Measurements from ENCODE around the gene UBC. TPM values are rescaled to one million over a fixed set of nuclear protein-coding genes. Genes with fewer than 3 reads are reported as not detected.
A peak's percentile ranks its signal among the peaks of the same experiment; 100 is the strongest.
"Not testable (repeated sequence)": the region's sequence is repeated elsewhere in the genome, so short reads cannot be mapped to it uniquely, and the experiment has no call there.

Gene UBC
- total RNA-seq, 2 experiments from 2014 or later, result 749 to 755 TPM

DNA sequence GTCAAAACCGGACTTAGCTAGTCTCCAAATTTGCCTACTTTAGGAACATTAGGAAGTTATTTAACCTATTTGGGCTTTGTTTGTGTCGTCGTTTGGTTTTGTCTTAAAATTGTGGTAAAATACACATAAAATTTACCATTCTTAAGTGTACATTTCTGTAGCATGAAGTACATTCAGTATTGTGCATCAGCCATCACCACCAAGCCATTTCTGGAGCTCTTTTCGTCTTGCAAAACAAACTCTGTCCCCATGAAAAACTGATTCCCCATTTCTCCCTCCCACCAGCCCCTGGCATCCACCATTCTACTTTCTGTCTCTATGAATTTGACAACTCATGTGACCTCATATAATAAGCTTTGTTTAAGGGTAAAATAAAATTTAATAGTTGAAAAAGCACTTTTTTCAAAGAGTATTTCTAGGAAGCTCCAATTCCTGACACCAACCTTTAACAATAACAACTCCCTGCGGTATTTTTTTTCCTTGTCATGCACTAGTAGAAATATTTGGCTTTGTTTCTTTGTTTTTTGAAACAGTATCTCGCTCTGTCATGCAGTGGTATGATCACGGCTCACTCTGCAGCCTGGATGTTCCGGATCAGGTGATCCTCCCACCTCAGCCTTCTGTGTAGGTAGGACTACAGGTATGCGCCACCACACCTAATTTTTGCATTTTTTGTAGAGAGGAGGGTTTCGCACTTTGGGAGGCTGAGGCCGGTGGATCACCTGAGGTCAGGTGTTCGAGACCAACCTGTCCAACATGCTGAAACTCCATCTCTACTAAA, 3.6 kb upstream of the UBC start:
- H3K27me3 Mint-ChIP-seq, result no peaks in the 10 kb centered on the region
- POLR2A ChIA-PET, result interaction anchor here (1.0 to 2.2 kb wide), 2 partner anchors 11 to 21 kb away, joined by 5 to 15 read pairs; no protein-coding TSS in a partner anchor
- peak overlapping the region; percentile 99 for H3K4me3 Mint-ChIP-seq
- CTCF ChIA-PET, result interaction anchor here (0.6 to 5.9 kb wide), 6 partner anchors 10 to 1475 kb away, joined by 3 to 42 read pairs (median 14); no protein-coding TSS in a partner anchor
- H3K27ac Mint-ChIP-seq, result peak overlapping the region; percentile 100
- DNase-seq, result peak; percentile 24
- H3K9me3 Mint-ChIP-seq, result no peaks in the 10 kb centered on the region
- H3K36me3 Mint-ChIP-seq (ENCODE audit: low read depth), result peaks cover 16% of the 10 kb centered on the region
- peaks cover 83% of the 10 kb centered on the region for H3K4me1 Mint-ChIP-seq

DNA sequence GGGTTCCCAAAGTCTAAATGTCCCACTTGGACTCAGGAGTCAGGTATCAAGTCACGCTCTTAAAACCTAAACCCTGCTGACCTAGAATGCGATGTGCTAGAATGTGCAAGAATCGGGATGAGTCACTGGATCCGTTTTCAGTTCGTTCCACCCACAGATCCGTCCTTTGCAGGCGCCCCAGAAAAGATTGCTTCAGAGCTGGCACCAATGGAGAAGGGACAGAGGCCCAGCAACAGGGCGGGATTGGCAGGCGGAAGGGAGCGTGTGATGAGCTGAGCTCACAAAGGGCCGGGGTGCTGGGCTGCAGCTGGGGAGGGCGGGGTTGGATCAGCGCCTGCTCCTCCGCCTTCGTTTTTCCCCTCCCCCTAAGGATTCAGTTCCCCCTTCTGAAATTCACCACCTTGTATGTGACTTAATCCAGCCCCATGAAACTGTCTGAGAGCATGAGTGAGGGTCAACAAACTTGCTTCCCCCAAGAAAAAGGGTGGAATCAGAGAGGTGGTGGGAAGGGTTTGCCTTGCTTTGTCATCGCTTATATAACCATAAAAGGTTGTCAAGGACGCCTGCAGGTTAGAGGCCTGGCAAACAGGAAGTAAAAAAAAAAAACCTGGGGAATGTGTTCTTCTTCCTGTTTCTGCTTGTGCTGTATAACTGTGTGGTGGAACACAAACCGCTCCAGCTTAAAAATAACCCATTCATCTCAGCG, 2.8 kb upstream of the UBC start:
- Mint-ChIP-seq H3K4me1 (peaks cover 85% of the 10 kb centered on the region), H3K4me3 (peak overlapping the region; percentile 99), H3K36me3 (ENCODE audit: low read depth) (peaks cover 23% of the 10 kb centered on the region), H3K9me3 (no peaks in the 10 kb centered on the region), H3K27ac (peak overlapping the region; percentile 100), H3K27me3 (no peaks in the 10 kb centered on the region)
- POLR2A ChIA-PET, result interaction anchor here (1.0 to 2.2 kb wide), 2 partner anchors 11 to 22 kb away, joined by 5 to 15 read pairs; no protein-coding TSS in a partner anchor
- DNase-seq, result peak; percentile 97
- CTCF ChIA-PET, result interaction anchor here (0.6 to 5.9 kb wide), 5 partner anchors 11 to 1474 kb away, joined by 3 to 42 read pairs (median 18); no protein-coding TSS in a partner anchor

DNA sequence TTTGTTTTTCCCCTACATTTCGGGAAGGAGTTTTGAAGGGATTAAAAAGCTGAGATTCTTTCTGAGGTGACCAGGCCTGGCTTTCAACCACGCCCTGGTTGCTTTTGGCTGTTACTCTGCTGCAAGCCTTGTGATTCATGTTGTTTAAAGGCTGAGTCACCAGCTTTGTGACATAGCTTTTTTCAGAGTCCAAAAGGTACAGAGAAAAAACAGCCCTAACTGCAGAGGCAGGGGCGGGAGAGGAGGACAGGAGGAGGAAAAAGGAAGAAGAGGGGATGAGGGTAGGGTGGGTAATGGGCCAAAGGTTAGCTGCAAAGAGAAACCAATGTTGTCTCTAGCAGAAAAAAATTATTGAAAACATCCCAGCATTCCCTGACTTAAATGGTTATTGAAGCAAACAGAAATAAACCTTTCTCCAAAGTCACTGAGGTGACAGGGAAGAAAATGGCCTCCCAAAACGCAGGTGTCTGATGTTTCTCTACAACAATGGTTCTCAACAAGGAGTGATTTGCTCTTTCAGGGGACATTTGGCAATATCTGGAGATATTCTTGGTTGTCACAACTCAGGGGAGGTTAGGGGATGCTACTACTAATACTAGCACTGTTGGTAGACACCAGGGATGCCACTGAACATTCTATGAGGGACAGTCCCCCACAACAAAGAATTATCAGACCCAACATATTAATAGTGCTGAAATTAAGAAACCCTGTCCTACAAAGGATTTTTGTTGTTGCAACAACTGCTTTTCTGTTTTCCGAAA, 2.1 kb upstream of the UBC start:
- peak; percentile 53 for DNase-seq
- Mint-ChIP-seq H3K4me3 (peak overlapping the region; percentile 99), H3K36me3 (ENCODE audit: low read depth) (peaks cover 25% of the 10 kb centered on the region), H3K27ac (peak overlapping the region; percentile 100), H3K4me1 (peaks cover 80% of the 10 kb centered on the region), H3K27me3 (no peaks in the 10 kb centered on the region), H3K9me3 (no peaks in the 10 kb centered on the region)
- CTCF ChIA-PET, result interaction anchor here (1.0 to 5.9 kb wide), 3 partner anchors 10 to 24 kb away, joined by 7 to 42 read pairs (median 20); no protein-coding TSS in a partner anchor
- POLR2A ChIA-PET, result interaction anchor here (0.9 kb wide), 1 partner anchor 10 kb away, joined by 3 read pairs; no protein-coding TSS in a partner anchor

DNA sequence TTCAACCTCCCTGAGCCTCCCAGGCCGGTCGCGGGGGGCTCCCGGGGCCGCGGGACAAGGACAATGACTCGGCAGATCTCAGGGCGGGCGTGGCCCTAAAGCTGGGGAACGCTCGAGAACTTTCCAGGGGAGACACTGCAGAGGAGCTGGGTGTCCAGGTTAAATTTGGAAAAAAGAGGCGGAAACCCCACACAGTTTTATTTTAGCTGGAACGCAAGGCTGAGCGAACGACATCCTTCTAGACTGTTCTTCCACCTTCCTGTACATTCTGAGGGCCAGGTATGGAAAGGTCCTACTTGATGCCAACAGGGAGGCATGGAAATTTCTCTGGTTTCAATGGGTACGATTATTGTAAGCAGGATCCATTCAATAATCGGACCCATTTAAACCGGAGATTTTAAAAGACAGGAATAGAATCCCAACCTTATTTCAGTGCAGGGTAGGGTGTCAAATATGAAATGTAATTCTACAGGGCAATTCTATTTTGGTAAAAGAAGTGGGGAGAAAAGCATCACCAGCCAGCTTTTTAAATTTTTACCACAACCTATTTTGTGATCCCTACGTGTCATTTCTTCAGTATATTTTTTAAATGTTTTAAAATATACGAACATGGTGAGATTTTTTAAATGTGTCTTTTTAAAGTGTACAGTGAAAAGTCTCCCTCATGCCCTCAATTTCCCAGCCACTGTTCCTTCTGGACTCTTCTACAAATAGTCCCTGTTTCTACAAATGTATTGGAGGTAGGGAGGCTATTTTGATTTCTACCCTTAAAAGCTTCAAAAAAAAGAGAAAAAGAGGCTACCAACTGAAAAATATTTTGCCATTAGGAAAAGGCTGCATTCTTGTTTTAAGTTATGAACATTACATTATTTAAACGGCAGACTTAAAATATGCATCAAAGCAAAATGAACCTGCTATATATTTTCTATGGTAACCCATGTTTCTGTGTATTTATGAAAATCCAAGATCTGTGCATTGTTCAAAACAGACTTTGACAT, 1.1 kb upstream of the UBC start:
- no peak for DNase-seq
- no peaks in the 10 kb centered on the region for H3K9me3 Mint-ChIP-seq
- peak overlapping the region; percentile 99 for H3K4me3 Mint-ChIP-seq
- ChIA-PET CTCF (interaction anchor here (0.7 to 5.9 kb wide), 6 partner anchors 9 to 25 kb away, joined by 3 to 42 read pairs (median 10); no protein-coding TSS in a partner anchor), POLR2A (interaction anchor here (0.9 kb wide), 1 partner anchor 9 kb away, joined by 3 read pairs; no protein-coding TSS in a partner anchor)
- no peaks in the 10 kb centered on the region for H3K27me3 Mint-ChIP-seq
- H3K4me1 Mint-ChIP-seq, result peaks cover 79% of the 10 kb centered on the region
- H3K36me3 Mint-ChIP-seq (ENCODE audit: low read depth), result peaks cover 36% of the 10 kb centered on the region
- peak overlapping the region; percentile 100 for H3K27ac Mint-ChIP-seq

DNA sequence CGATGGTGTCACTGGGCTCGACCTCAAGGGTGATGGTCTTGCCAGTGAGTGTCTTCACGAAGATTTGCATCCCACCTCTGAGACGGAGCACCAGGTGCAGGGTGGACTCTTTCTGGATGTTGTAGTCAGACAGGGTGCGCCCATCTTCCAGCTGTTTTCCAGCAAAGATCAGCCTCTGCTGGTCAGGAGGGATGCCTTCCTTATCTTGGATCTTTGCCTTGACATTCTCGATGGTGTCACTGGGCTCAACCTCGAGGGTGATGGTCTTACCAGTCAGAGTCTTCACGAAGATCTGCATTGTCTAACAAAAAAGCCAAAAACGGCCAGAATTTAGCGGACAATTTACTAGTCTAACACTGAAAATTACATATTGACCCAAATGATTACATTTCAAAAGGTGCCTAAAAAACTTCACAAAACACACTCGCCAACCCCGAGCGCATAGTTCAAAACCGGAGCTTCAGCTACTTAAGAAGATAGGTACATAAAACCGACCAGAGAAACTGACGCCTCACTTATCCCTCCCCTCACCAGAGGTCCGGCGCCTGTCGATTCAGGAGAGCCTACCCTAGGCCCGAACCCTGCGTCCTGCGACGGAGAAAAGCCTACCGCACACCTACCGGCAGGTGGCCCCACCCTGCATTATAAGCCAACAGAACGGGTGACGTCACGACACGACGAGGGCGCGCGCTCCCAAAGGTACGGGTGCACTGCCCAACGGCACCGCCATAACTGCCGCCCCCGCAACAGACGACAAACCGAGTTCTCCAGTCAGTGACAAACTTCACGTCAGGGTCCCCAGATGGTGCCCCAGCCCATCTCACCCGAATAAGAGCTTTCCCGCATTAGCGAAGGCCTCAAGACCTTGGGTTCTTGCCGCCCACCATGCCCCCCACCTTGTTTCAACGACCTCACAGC, 717 bp downstream of the UBC start:
- peak; percentile 95 for DNase-seq
- no peaks in the 10 kb centered on the region for H3K9me3 Mint-ChIP-seq
- POLR2A ChIA-PET, result interaction anchor here (0.6 kb wide), 1 partner anchor 11 kb away, joined by 3 read pairs; no protein-coding TSS in a partner anchor
- peaks cover 70% of the 10 kb centered on the region for H3K4me1 Mint-ChIP-seq
- peaks cover 42% of the 10 kb centered on the region for H3K36me3 Mint-ChIP-seq (ENCODE audit: low read depth)
- CTCF ChIA-PET, result interaction anchor here (1.6 to 2.7 kb wide), 2 partner anchors 9 to 27 kb away, joined by 3 to 14 read pairs; no protein-coding TSS in a partner anchor
- H3K4me3 Mint-ChIP-seq, result peak overlapping the region; percentile 99
- no peaks in the 10 kb centered on the region for H3K27me3 Mint-ChIP-seq
- H3K27ac Mint-ChIP-seq, result peak overlapping the region; percentile 100

DNA sequence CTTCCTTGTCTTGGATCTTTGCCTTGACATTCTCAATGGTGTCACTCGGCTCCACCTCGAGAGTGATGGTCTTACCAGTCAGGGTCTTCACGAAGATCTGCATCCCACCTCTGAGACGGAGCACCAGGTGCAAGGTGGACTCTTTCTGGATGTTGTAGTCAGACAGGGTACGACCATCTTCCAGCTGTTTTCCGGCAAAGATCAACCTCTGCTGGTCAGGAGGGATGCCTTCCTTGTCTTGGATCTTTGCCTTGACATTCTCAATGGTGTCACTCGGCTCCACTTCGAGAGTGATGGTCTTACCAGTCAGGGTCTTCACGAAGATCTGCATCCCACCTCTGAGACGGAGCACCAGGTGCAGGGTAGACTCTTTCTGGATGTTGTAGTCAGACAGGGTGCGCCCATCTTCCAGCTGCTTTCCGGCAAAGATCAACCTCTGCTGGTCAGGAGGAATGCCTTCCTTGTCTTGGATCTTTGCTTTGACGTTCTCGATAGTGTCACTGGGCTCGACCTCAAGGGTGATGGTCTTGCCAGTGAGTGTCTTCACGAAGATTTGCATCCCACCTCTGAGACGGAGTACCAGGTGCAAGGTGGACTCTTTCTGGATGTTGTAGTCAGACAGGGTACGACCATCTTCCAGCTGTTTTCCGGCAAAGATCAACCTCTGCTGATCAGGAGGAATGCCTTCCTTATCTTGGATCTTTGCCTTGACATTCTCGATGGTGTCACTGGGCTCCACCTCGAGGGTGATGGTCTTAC, 1.7 kb downstream of the UBC start:
- ChIA-PET POLR2A (interaction anchor here (0.6 kb wide), 1 partner anchor 12 kb away, joined by 3 read pairs; no protein-coding TSS in a partner anchor), CTCF (interaction anchor here (1.6 to 2.7 kb wide), 2 partner anchors 8 to 28 kb away, joined by 3 to 14 read pairs; no protein-coding TSS in a partner anchor)
- H3K27ac Mint-ChIP-seq, result peak overlapping the region; percentile 46

DNA sequence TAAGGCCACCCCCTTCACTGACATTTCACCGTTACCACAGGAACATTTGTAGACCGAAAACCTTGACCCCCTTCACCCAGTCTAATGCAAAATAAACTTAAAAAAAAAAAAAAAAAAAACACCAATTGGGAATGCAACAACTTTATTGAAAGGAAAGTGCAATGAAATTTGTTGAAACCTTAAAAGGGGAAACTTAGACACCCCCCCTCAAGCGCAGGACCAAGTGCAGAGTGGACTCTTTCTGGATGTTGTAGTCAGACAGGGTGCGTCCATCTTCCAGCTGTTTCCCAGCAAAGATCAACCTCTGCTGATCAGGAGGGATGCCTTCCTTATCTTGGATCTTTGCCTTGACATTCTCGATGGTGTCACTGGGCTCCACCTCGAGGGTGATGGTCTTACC, 2.9 kb downstream of the UBC start:
- H3K27ac Mint-ChIP-seq, DNase-seq, H3K9me3 Mint-ChIP-seq, H3K27me3 Mint-ChIP-seq: not testable (repeated sequence)
- Mint-ChIP-seq H3K36me3 (ENCODE audit: low read depth) (peaks cover 42% of the 10 kb centered on the region), H3K4me3 (peak overlapping the region; percentile 29), H3K4me1 (peaks cover 54% of the 10 kb centered on the region)
- ChIA-PET CTCF (interaction anchor here (3.3 kb wide), 1 partner anchor 29 kb away, joined by 14 read pairs; no protein-coding TSS in a partner anchor), POLR2A (interaction anchor here (0.6 to 1.1 kb wide), 2 partner anchors 28 to 990 kb away, joined by 5 to 9 read pairs; no protein-coding TSS in a partner anchor)

More for the DNA sequence above, 1.7 kb downstream of the UBC start:
- H3K27me3 Mint-ChIP-seq, DNase-seq, H3K9me3 Mint-ChIP-seq: not testable (repeated sequence)
- peak overlapping the region; percentile 99 for H3K4me3 Mint-ChIP-seq
- H3K36me3 Mint-ChIP-seq (ENCODE audit: low read depth), result peaks cover 42% of the 10 kb centered on the region
- H3K4me1 Mint-ChIP-seq, result peaks cover 60% of the 10 kb centered on the region

DNA sequence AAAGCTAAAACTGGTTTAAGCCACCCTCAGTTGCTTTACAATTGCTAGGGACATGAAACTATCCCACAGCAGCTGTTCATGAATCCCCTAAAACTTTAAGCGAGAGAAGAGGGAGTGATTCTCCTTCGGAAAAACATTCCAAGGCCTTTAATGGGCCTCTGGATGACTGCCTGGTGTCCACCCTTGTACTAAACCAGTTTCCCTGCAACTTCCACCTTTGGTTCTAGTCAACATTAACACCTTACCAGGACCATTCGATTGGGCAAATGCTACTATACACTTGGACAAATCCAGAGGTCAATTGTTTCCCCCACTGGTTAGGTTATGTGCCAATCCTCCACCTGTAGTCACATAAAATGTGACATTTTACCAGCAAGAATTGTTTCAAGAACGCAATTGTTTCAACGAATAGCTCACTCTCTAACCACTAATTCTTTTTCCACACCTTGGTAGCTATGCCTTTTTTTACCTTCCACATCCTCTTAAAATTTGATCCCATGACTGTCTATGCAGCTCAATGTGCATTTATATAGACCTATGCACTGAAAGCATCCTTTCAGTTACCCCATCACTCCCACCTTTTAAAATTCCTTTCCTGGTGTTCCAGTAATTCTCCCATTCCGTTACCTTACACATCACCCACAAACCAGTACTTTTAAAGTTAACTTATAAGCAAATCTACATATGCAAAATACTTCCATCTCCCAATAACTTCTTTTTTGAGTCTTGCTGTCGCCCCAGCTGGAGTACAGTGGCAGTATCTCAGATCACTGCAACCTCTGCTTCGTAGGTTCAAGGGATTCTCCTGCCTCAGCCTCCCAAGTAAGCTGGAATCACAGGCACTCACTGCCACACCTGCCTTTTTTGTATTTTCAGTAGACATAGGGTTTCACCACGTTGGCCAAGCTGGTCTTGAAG, 3.6 kb downstream of the UBC start:
- POLR2A ChIA-PET, result interaction anchor here (0.6 to 1.1 kb wide), 2 partner anchors 9 to 29 kb away, joined by 3 to 5 read pairs; no protein-coding TSS in a partner anchor
- H3K27ac Mint-ChIP-seq, result no peak overlapping the region
- H3K27me3 Mint-ChIP-seq, result no peaks in the 10 kb centered on the region
- CTCF ChIA-PET, result interaction anchor here (3.3 kb wide), 1 partner anchor 29 kb away, joined by 14 read pairs; no protein-coding TSS in a partner anchor
- DNase-seq, result no peak
- H3K9me3 Mint-ChIP-seq, result no peaks in the 10 kb centered on the region
- H3K4me1 Mint-ChIP-seq, result peaks cover 53% of the 10 kb centered on the region
- peak overlapping the region; percentile 29 for H3K4me3 Mint-ChIP-seq
- peaks cover 42% of the 10 kb centered on the region for H3K36me3 Mint-ChIP-seq (ENCODE audit: low read depth)

Data from activated CD4-positive, alpha-beta T cell treated with anti-CD3 and anti-CD28 coated beads, Interleukin-2, amount 10 ng/mL, durations not matched to agents 7 days and 5 days (primary cell).